Vagina (tissue), 2 donors: ENCODE measurements around the gene CFAP61.

Source experiments
- POLR2A ChIP-seq, 2 donors: fragments of 450-650 bp; IDR thresholded peaks; one replicate each; pipeline ENCODE4 v1.6.1; 2017; ENCODE audit warnings: antibody characterized with exemption in 2 of 2, mild to moderate bottlenecking in 2 of 2, moderate library complexity in 2 of 2
- POLR2AphosphoS5 ChIP-seq, 2 donors: sonication (generic); formaldehyde crosslinking; IDR thresholded peaks; one replicate each; pipeline ENCODE4 v1.9.0; 2017; ENCODE audit warnings: antibody characterized with exemption in 2 of 2, mild to moderate bottlenecking in 2 of 2, low read depth in 1 of 2; ENCODE audit not compliant: insufficient read depth in 1 of 2
- TF ChIP-seq, protein P1 (sequence below), 3 experiments: fragments of 450-650 bp in 2 of 3; fragments of 200-600 bp in 1 of 3; sonication (generic) in 1 of 3; IDR thresholded peaks; one replicate each; pipeline ENCODE4 v1.5.1; 2017 to 2019; ENCODE audit warnings: antibody characterized with exemption in 3 of 3, mild to moderate bottlenecking in 2 of 3, moderate library complexity in 2 of 3

DNA sequence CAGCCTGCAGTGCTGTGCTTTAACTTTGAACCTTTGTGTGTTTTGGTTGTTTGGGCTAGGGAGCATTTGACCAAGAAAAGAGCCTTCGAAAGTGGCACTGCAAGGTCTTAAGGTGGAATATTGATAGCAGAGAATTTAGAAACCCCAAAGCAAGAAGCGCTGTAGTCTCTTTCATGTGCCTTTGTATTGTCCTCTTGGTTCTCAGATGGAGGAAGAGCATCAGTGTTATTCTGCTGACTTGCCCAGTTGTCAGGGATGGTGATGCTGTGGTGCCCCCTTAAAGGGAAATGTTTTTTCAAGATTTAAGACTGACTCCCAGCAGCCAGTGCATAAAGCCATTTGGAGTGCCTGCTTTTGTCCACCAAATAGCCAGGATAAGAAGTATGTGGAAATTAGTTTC lies 212.9 kb downstream of the CFAP61 start:
- TF ChIP-seq POLR2A (IDR thresholded peaks at IDR 0.05) = no peak
- TF ChIP-seq, protein P1, sequence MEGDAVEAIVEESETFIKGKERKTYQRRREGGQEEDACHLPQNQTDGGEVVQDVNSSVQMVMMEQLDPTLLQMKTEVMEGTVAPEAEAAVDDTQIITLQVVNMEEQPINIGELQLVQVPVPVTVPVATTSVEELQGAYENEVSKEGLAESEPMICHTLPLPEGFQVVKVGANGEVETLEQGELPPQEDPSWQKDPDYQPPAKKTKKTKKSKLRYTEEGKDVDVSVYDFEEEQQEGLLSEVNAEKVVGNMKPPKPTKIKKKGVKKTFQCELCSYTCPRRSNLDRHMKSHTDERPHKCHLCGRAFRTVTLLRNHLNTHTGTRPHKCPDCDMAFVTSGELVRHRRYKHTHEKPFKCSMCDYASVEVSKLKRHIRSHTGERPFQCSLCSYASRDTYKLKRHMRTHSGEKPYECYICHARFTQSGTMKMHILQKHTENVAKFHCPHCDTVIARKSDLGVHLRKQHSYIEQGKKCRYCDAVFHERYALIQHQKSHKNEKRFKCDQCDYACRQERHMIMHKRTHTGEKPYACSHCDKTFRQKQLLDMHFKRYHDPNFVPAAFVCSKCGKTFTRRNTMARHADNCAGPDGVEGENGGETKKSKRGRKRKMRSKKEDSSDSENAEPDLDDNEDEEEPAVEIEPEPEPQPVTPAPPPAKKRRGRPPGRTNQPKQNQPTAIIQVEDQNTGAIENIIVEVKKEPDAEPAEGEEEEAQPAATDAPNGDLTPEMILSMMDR (IDR thresholded peaks at IDR 0.05) = no peak
- TF ChIP-seq POLR2AphosphoS5 (IDR thresholded peaks at IDR 0.05; ENCODE audit: insufficient read depth in 1 of 2, low read depth in 1 of 2) = no peak
